Thyroid gland (tissue), 4 donors: Measurements from ENCODE around the gene ADAM12. TPM values are rescaled to one million over a fixed set of nuclear protein-coding genes. Genes with fewer than 3 reads are reported as not detected.

Source experiments
- DNase-seq, 2 donors: peaks; one replicate each; pipeline ENCODE4 v3.0.0-alpha.2; 2019
- H3K27ac ChIP-seq, 3 donors: fragments of 200-600 bp; sonication (generic); 1 replicate in 2 of 3; 2 replicates in 1 of 3; pipeline ENCODE4 v1.5.1; 2016 to 2019; ENCODE audit warnings: mild to moderate bottlenecking in 1 of 3, moderate library complexity in 1 of 3
- H3K27me3 ChIP-seq: fragments of 200-600 bp; sonication (generic); one replicate; pipeline ENCODE4 v1.5.1; 2019
- H3K36me3 ChIP-seq, 2 donors: fragments of 200-600 bp; sonication (generic); one replicate each; pipeline ENCODE4 v1.5.1; 2016 to 2019
- H3K4me1 ChIP-seq, 2 donors: fragments of 200-600 bp; sonication (generic); one replicate each; pipeline ENCODE4 v1.5.1; 2017 to 2019
- H3K4me3 ChIP-seq, 3 donors: fragments of 200-600 bp; sonication (generic); replicated peaks in 1 of 3; 1 replicate in 2 of 3; 2 replicates in 1 of 3; pipeline ENCODE4 v1.5.1; 2016; ENCODE audit warnings: mild to moderate bottlenecking in 1 of 3
- H3K9me3 ChIP-seq: fragments of 200-600 bp; sonication (generic); one replicate; pipeline ENCODE4 v1.5.1; 2017
- CTCF ChIP-seq, 6 experiments: fragments of 200-600 bp in 3 of 6; fragments of 450-650 bp in 3 of 6; sonication (generic) in 3 of 6; IDR thresholded peaks; one replicate each; pipeline ENCODE4 v1.5.1; 2016 to 2019; ENCODE audit warnings: antibody characterized with exemption in 6 of 6, mild to moderate bottlenecking in 2 of 6, inconsistent platforms in 1 of 6, moderate library complexity in 1 of 6
- POLR2A ChIP-seq, 2 donors: fragments of 450-650 bp; IDR thresholded peaks; one replicate each; pipeline ENCODE4 v1.6.1; 2017; ENCODE audit warnings: antibody characterized with exemption in 2 of 2, mild to moderate bottlenecking in 2 of 2, moderate library complexity in 1 of 2
- WGBS, 2 donors: methylation state at CpG; one replicate each; pipeline ENCODE4 v1.1.5; 2017; 5-methylcytosine and 5-hydroxymethylcytosine counted together
- intact Hi-C: fragments of 100-400 bp; cut with DNase I; formaldehyde crosslinking; loops from one replicate; pipeline ENCODE4 v1.15.1; 2023
- total RNA-seq, 4 donors: library from RNA; depleted of rRNA; stranded (reverse); fragments of >200 nt; gene quantifications; one replicate each; pipeline ENCODE4 v1.2.3, GENCODE V29; 2016

Gene ADAM12
- total RNA-seq, 4 donors from 2014 or later, result 0.20 to 0.94 (median 0.63) TPM

GRCh38 chr10:126080291-126080825, 307.9 kb downstream of the ADAM12 start:
- no peak for DNase-seq
- Histone ChIP-seq H3K4me3 (no peak overlapping the region), H3K4me1 (no peaks in the 10 kb centered on the region), H3K27me3 (no peaks in the 10 kb centered on the region), H3K27ac (no peak overlapping the region), H3K36me3 (no peaks in the 10 kb centered on the region), H3K9me3 (no peaks in the 10 kb centered on the region)
- TF ChIP-seq POLR2A (IDR thresholded peaks at IDR 0.05), result no peak
- no peak for TF ChIP-seq CTCF (IDR thresholded peaks at IDR 0.05)
- intact Hi-C loops, result no loop called here
- WGBS, 2 donors, result 82 to 85% methylated on average over 7 of the region's 7 CpGs

- no peak overlapping the region for H3K27ac ChIP-seq
- H3K27me3 ChIP-seq, result no peaks in the 10 kb centered on the region
- no peaks in the 10 kb centered on the region for H3K4me1 ChIP-seq
- WGBS, 2 donors, result 82 to 87% methylated on average over 6 of the region's 6 CpGs
- intact Hi-C loops, result no loop called here
- no peaks in the 10 kb centered on the region for H3K36me3 ChIP-seq
- no peak for DNase-seq
- TF ChIP-seq POLR2A (IDR thresholded peaks at IDR 0.05), result no peak
- no peak for TF ChIP-seq CTCF (IDR thresholded peaks at IDR 0.05)
- H3K9me3 ChIP-seq, result no peaks in the 10 kb centered on the region
- H3K4me3 ChIP-seq, result no peak overlapping the region
Measured at GRCh38 chr10:126075009-126075408, 313.3 kb downstream of the ADAM12 start.

GRCh38 chr10:126074291-126074690, 314.0 kb downstream of the ADAM12 start:
- no peaks in the 10 kb centered on the region for H3K27me3 ChIP-seq
- no peak overlapping the region for H3K27ac ChIP-seq
- WGBS, 2 donors, result 74% methylated on average over 3 of the region's 3 CpGs
- no peak for DNase-seq
- H3K36me3 ChIP-seq, result no peaks in the 10 kb centered on the region
- no peak overlapping the region for H3K4me3 ChIP-seq
- intact Hi-C loops, result no loop called here
- H3K4me1 ChIP-seq, result no peaks in the 10 kb centered on the region
- H3K9me3 ChIP-seq, result no peaks in the 10 kb centered on the region
- TF ChIP-seq POLR2A (IDR thresholded peaks at IDR 0.05), result no peak
- no peak for TF ChIP-seq CTCF (IDR thresholded peaks at IDR 0.05)

- no peaks in the 10 kb centered on the region for H3K36me3 ChIP-seq
- DNase-seq, result no peak
- intact Hi-C loops, result no loop called here
- no peaks in the 10 kb centered on the region for H3K9me3 ChIP-seq
- TF ChIP-seq POLR2A (IDR thresholded peaks at IDR 0.05) (no peak), CTCF (IDR thresholded peaks at IDR 0.05) (no peak)
- WGBS, 2 donors, result 66 to 85% methylated on average over 1 of the region's 1 CpG
- H3K27me3 ChIP-seq, result no peaks in the 10 kb centered on the region
- no peak overlapping the region for H3K27ac ChIP-seq
- H3K4me1 ChIP-seq, result no peaks in the 10 kb centered on the region
- H3K4me3 ChIP-seq, result no peak overlapping the region
Measured at GRCh38 chr10:126073606-126074005, 314.7 kb downstream of the ADAM12 start.

- H3K27ac ChIP-seq, result no peak overlapping the region
- H3K4me1 ChIP-seq, result no peaks in the 10 kb centered on the region
- no peak for TF ChIP-seq POLR2A (IDR thresholded peaks at IDR 0.05)
- TF ChIP-seq CTCF (IDR thresholded peaks at IDR 0.05), result no peak
- no peaks in the 10 kb centered on the region for H3K36me3 ChIP-seq
- H3K9me3 ChIP-seq, result no peaks in the 10 kb centered on the region
- intact Hi-C loops, result no loop called here
- no peak overlapping the region for H3K4me3 ChIP-seq
- 95 to 98% methylated on average over 4 of the region's 4 CpGs for WGBS, 2 donors
- H3K27me3 ChIP-seq, result no peaks in the 10 kb centered on the region
- no peak for DNase-seq
Measured at GRCh38 chr10:126072622-126073021, 315.7 kb downstream of the ADAM12 start.
